HepG2 (cell line): ENCODE results near the gene AGAP1. TPM values are rescaled to one million over a fixed set of nuclear protein-coding genes. Genes with fewer than 3 reads are reported as not detected.

ENCODE experiments used
- NKX3-1 ChIP-seq: sonication (generic); formaldehyde crosslinking; IDR thresholded peaks from 2 replicates; pipeline ENCODE4 v1.5.0; 2020; ENCODE audit warnings: missing genetic modification reagents
- RNF2 ChIP-seq: fragments of 450-650 bp; conservative IDR thresholded peaks from 2 replicates; pipeline ENCODE4 v1.6.1; 2016; ENCODE audit warnings: low read depth
- SALL1 ChIP-seq: sonication (generic); formaldehyde crosslinking; IDR thresholded peaks from 2 replicates; pipeline ENCODE4 v1.8.0; 2022; ENCODE audit warnings: mild to moderate bottlenecking, missing genetic modification reagents
- SAP130 ChIP-seq: IDR thresholded peaks from 2 replicates; pipeline ENCODE4 v1.6.1; 2016; ENCODE audit warnings: low read depth
- SP5 ChIP-seq: IDR thresholded peaks from 2 replicates; pipeline ENCODE4 v1.6.1; 2016; ENCODE audit warnings: low read depth, borderline replicate concordance
- TCF7 ChIP-seq: sonication (generic); IDR thresholded peaks from 2 replicates; pipeline ENCODE4 v1.6.1; 2016; ENCODE audit warnings: antibody characterized with exemption, low read depth
- ZNF234 ChIP-seq: sonication (generic); formaldehyde crosslinking; conservative IDR thresholded peaks from 2 replicates; pipeline ENCODE4 v1.5.1; 2020; ENCODE audit warnings: mild to moderate bottlenecking, missing genetic modification reagents
- ZNF451 ChIP-seq: sonication (generic); formaldehyde crosslinking; IDR thresholded peaks from 2 replicates; pipeline ENCODE4 v1.5.0; 2020; ENCODE audit warnings: mild to moderate bottlenecking, missing genetic modification reagents
- ZNF777 ChIP-seq: sonication (generic); formaldehyde crosslinking; IDR thresholded peaks from 2 replicates; pipeline ENCODE4 v1.4.0; 2020; ENCODE audit warnings: missing genetic modification reagents
- polyA plus RNA-seq, 8 experiments: library from polyadenylated mRNA; depleted of rRNA in 3 of 8; stranded (reverse) in 7 of 8; unstranded in 1 of 8; fragments of >200 nt; fragmentation: Illumina TruSeq in 4 of 8; extraction: Trizol in 4 of 8; gene quantifications; 2 replicates each; pipeline versions ENCODE4 v1.2.1 to v1.2.3, GENCODE V29; 2011 to 2016; ENCODE audit warnings: low read depth in 4 of 8, missing spikeins in 1 of 8, mixed read lengths in 1 of 8; ENCODE audit not compliant: insufficient read depth in 1 of 8
- total RNA-seq, 5 experiments: library from RNA; depleted of rRNA; stranded (reverse); fragments of >200 nt; fragmentation: Illumina TruSeq; extraction: Trizol; gene quantifications; 2 replicates each; pipeline ENCODE4 v1.2.3, GENCODE V29; 2016; ENCODE audit warnings: low read depth in 1 of 5
- TF ChIP-seq, protein P1 (sequence below): sonication (generic); formaldehyde crosslinking; IDR thresholded peaks from 2 replicates; pipeline ENCODE4 v1.4.0; 2020; ENCODE audit warnings: low read depth, mild to moderate bottlenecking, missing genetic modification reagents
- TF ChIP-seq, protein P2 (sequence below): sonication (generic); formaldehyde crosslinking; IDR thresholded peaks from 2 replicates; pipeline ENCODE4 v1.5.1; 2020; ENCODE audit warnings: mild to moderate bottlenecking, missing genetic modification reagents, moderate library complexity
- TF ChIP-seq, protein P3 (sequence below): sonication (generic); formaldehyde crosslinking; IDR thresholded peaks from 2 replicates; pipeline ENCODE4 v1.4.0; 2020; ENCODE audit warnings: missing genetic modification reagents
- TF ChIP-seq, protein P4 (sequence below): sonication (generic); formaldehyde crosslinking; IDR thresholded peaks from 2 replicates; pipeline ENCODE4 v1.5.0; 2020; ENCODE audit warnings: missing genetic modification reagents
- TF ChIP-seq, protein P5 (sequence below): IDR thresholded peaks from 2 replicates; pipeline ENCODE4 v1.6.1; 2012; ENCODE audit warnings: inconsistent platforms
- TF ChIP-seq, protein P6 (sequence below): sonication (generic); formaldehyde crosslinking; IDR thresholded peaks from 2 replicates; pipeline ENCODE4 v1.5.0; 2020; ENCODE audit warnings: missing genetic modification reagents

Gene AGAP1
- total and polyA plus RNA-seq, 2 of the 13 experiments (the other 11 are each of a cell fraction or from before 2014, with no cell fraction given), result 21.2 to 32.7 TPM

DNA sequence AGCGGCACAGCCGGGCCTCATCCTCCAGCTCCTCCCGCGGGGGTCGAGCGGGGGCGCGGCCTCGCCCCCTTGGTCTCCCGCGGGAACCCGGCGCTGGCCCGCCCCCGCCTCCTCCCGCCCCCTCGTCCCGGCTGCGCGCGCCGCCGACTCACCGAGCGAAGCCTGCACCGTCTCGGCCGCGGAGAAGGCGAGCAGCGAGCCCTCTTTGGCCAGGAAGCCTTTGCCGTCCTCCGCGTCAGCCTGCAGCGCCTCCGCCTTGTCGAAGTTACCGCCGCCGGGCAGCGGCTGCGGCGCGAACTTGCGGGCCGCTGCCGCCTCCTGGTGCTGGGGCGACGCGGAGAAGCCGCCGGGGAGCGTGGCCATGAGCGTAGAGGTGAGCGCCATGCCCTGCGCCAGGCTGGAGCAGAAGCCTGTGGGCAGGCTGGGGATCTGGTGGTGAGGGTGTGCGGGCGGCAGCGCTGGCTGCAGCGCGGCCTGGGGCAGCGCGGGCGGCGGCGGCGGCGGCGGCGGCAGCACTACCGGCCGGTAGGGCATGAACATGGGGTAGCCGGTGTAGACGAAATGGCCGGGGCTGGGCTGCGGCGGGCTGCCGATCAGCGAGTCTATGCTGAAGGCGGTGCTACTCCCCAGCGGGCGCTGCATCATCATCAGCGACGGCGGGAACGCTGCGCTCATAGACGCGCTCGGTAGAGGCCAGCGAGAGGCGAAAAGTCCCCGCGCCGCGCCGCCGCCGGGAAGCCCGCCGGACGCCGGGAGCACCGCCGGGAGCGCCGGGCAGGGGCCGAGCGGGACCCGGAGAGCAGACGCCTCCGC lies 673.7 kb downstream of the AGAP1 start (continued):
- TF ChIP-seq, protein P1, sequence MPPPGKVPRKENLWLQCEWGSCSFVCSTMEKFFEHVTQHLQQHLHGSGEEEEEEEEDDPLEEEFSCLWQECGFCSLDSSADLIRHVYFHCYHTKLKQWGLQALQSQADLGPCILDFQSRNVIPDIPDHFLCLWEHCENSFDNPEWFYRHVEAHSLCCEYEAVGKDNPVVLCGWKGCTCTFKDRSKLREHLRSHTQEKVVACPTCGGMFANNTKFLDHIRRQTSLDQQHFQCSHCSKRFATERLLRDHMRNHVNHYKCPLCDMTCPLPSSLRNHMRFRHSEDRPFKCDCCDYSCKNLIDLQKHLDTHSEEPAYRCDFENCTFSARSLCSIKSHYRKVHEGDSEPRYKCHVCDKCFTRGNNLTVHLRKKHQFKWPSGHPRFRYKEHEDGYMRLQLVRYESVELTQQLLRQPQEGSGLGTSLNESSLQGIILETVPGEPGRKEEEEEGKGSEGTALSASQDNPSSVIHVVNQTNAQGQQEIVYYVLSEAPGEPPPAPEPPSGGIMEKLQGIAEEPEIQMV (CRISPR knock-in tag), result no peak
- 0 out of 2 replicates have a peak, but pooled peaks have one; percentile 17 for TF ChIP-seq SAP130 (CRISPR knock-in tag)
- TF ChIP-seq, protein P2, sequence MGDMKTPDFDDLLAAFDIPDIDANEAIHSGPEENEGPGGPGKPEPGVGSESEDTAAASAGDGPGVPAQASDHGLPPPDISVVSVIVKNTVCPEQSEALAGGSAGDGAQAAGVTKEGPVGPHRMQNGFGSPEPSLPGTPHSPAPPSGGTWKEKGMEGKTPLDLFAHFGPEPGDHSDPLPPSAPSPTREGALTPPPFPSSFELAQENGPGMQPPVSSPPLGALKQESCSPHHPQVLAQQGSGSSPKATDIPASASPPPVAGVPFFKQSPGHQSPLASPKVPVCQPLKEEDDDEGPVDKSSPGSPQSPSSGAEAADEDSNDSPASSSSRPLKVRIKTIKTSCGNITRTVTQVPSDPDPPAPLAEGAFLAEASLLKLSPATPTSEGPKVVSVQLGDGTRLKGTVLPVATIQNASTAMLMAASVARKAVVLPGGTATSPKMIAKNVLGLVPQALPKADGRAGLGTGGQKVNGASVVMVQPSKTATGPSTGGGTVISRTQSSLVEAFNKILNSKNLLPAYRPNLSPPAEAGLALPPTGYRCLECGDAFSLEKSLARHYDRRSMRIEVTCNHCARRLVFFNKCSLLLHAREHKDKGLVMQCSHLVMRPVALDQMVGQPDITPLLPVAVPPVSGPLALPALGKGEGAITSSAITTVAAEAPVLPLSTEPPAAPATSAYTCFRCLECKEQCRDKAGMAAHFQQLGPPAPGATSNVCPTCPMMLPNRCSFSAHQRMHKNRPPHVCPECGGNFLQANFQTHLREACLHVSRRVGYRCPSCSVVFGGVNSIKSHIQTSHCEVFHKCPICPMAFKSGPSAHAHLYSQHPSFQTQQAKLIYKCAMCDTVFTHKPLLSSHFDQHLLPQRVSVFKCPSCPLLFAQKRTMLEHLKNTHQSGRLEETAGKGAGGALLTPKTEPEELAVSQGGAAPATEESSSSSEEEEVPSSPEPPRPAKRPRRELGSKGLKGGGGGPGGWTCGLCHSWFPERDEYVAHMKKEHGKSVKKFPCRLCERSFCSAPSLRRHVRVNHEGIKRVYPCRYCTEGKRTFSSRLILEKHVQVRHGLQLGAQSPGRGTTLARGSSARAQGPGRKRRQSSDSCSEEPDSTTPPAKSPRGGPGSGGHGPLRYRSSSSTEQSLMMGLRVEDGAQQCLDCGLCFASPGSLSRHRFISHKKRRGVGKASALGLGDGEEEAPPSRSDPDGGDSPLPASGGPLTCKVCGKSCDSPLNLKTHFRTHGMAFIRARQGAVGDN, result peak; percentile 77
- TF ChIP-seq ZNF777 (CRISPR knock-in tag), result peak; percentile 79; the same call in 1 of the 2 replicates
- TF ChIP-seq TCF7, result no peak
- TF ChIP-seq, protein P3, sequence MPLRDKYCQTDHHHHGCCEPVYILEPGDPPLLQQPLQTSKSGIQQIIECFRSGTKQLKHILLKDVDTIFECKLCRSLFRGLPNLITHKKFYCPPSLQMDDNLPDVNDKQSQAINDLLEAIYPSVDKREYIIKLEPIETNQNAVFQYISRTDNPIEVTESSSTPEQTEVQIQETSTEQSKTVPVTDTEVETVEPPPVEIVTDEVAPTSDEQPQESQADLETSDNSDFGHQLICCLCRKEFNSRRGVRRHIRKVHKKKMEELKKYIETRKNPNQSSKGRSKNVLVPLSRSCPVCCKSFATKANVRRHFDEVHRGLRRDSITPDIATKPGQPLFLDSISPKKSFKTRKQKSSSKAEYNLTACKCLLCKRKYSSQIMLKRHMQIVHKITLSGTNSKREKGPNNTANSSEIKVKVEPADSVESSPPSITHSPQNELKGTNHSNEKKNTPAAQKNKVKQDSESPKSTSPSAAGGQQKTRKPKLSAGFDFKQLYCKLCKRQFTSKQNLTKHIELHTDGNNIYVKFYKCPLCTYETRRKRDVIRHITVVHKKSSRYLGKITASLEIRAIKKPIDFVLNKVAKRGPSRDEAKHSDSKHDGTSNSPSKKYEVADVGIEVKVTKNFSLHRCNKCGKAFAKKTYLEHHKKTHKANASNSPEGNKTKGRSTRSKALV, result peak; percentile 94
- TF ChIP-seq, protein P4, sequence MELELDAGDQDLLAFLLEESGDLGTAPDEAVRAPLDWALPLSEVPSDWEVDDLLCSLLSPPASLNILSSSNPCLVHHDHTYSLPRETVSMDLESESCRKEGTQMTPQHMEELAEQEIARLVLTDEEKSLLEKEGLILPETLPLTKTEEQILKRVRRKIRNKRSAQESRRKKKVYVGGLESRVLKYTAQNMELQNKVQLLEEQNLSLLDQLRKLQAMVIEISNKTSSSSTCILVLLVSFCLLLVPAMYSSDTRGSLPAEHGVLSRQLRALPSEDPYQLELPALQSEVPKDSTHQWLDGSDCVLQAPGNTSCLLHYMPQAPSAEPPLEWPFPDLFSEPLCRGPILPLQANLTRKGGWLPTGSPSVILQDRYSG (CRISPR knock-in tag), result peak; percentile 44; the same call in 1 of the 2 replicates
- TF ChIP-seq ZNF234, result no peak
- TF ChIP-seq, protein P5, sequence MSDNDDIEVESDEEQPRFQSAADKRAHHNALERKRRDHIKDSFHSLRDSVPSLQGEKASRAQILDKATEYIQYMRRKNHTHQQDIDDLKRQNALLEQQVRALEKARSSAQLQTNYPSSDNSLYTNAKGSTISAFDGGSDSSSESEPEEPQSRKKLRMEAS, result peak; percentile 73
- TF ChIP-seq SP5, result no peak
- 0 out of 2 replicates have a peak, but pooled peaks have one; percentile 41 for TF ChIP-seq NKX3-1
- peak; percentile 61; the same call in 1 of the 2 replicates for TF ChIP-seq SALL1 (CRISPR knock-in tag)
- TF ChIP-seq RNF2, result peak; percentile 74; the same call in 1 of the 2 replicates
- TF ChIP-seq, protein P6, sequence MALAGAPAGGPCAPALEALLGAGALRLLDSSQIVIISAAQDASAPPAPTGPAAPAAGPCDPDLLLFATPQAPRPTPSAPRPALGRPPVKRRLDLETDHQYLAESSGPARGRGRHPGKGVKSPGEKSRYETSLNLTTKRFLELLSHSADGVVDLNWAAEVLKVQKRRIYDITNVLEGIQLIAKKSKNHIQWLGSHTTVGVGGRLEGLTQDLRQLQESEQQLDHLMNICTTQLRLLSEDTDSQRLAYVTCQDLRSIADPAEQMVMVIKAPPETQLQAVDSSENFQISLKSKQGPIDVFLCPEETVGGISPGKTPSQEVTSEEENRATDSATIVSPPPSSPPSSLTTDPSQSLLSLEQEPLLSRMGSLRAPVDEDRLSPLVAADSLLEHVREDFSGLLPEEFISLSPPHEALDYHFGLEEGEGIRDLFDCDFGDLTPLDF (CRISPR knock-in tag), result no peak
- TF ChIP-seq ZNF451 (CRISPR knock-in tag), result peak; percentile 57; the same call in 1 of the 2 replicates
